GM12892 (cell line): ENCODE measurements around the gene NT5DC4.

Source experiments
- POLR2AphosphoS5 ChIP-seq: IDR thresholded peaks from 2 replicates; pipeline ENCODE4 v1.6.1; 2011; ENCODE audit warnings: low read depth, low read length, control low read depth
- TAF1 ChIP-seq: IDR thresholded peaks from 2 replicates; pipeline ENCODE4 v1.6.1; 2011; ENCODE audit warnings: low read depth, mild to moderate bottlenecking, control low read depth, low read length, borderline replicate concordance

DNA sequence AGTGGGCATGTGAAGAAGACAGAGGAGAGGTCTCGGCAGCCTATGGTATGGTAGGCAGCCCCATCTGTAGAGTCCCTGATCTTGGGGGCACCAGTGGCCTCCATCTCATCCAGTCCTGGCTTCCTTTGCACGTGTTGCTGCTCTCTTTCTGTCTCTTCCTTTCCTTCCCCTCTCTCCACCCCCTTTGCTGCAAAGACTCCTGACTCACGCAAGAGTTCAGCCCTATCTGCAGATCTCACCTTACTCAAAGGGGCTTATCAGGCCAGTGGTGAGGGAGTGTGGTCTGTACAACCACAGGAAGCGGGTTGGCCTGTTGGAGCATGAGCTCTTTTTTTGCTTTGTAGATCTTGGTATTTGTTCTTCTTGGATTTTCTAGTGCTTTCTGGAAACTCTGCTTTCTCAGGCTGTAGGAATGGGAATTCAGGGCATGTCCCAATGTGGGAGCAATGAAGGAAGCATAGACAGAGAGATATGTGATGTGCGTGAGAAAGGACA is 14.6 kb upstream of the NT5DC4 start:
- TF ChIP-seq POLR2AphosphoS5: no peak
- TF ChIP-seq TAF1: no peak
